Suppressor macrophage treated with lipopolysaccharide for 1 hour (primary cell): ENCODE results near the gene HRG.
"Not testable (repeated sequence)": the region's sequence is repeated elsewhere in the genome, so short reads cannot be mapped to it uniquely, and the experiment has no call there.

ENCODE experiments used
- DNase-seq, 3 donors: peaks; one replicate each; pipeline ENCODE4 v3.0.0-alpha.2; 2020 to 2022

The HRG gene, protein sequence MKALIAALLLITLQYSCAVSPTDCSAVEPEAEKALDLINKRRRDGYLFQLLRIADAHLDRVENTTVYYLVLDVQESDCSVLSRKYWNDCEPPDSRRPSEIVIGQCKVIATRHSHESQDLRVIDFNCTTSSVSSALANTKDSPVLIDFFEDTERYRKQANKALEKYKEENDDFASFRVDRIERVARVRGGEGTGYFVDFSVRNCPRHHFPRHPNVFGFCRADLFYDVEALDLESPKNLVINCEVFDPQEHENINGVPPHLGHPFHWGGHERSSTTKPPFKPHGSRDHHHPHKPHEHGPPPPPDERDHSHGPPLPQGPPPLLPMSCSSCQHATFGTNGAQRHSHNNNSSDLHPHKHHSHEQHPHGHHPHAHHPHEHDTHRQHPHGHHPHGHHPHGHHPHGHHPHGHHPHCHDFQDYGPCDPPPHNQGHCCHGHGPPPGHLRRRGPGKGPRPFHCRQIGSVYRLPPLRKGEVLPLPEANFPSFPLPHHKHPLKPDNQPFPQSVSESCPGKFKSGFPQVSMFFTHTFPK

DNA sequence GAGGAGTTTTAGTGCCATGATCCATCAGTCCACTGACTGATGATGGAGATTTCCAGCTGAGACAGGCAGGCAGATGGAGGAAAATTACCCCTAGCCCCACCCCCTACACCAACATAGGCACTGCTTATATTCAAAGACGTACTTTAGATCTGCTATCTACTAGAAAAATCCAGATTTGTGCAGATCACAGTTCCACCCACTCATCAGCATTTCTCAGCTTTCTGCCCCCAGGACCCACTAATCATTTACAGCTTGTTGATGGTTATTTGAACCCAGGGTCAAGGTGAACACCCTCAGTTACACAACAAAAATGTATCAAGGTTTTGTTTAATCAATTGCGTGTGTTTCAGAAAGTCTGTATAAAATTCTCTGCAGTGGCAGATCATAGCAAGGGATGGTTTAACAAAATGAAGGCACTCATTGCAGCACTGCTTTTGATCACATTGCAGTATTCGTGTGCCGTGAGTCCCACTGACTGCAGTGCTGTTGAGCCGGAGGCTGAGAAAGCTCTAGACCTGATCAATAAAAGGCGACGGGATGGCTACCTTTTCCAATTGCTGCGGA, at the start of gene HRG:
TSS of gene HRG (plus strand) at position 390 of the 564 bp plus-strand sequence. CDS start at position 408, 18 bp downstream.
- DNase-seq, result no peak

DNA sequence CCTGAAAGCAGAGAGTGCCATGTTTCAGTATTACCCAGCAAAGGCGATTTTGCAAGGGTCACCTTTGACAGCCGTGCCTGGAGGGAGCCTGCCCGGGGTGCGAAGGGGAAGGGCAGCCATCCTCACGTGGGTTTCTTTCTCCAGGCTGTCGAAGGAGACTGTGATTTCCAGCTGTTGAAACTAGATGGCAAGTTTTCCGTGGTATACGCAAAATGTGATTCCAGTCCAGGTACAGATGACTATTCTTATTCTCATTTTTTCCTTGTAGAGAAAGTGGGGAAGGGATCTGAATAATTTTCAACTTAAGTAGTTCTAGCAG, 49.6 kb upstream of the HRG start:
- no peak for DNase-seq

DNA sequence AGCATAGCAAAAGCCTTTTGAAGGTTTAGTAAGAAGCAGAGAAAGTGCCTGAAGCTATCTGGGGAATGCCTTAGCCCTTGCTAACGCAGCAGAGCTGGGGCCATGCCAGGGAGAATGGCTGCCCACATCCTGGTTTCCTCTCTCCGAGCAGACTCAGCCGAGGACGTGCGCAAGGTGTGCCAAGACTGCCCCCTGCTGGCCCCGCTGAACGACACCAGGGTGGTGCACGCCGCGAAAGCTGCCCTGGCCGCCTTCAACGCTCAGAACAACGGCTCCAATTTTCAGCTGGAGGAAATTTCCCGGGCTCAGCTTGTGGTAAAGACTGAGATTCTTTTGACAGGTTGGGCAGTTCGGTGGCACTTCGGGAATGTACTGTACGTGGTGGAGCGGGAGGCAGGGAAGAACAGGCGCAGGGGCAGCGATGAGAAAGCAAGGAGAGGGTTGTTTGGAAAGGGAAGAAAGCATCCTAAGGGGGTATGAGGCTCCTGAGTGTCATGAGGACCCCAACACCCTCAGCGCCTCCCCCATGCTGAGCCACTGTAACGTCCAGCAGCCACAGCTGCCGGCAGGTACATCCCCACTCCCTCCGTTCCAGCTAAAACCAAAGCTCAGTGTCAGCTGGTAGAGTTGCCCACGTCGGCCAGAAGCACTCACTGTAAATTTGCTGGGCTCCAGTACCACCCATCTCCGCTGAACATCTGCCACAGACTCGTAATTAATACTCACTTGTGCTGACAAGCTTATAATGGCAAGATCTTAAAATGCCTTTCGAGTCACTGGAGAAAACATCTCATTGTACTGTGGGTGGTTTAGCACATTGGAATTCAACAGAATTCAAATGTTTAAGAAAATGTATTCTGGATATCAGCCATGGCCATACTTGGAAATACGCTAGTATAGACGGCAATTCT, 48.5 kb upstream of the HRG start:
- peak; percentile 87 to 93 (median 89) for DNase-seq

DNA sequence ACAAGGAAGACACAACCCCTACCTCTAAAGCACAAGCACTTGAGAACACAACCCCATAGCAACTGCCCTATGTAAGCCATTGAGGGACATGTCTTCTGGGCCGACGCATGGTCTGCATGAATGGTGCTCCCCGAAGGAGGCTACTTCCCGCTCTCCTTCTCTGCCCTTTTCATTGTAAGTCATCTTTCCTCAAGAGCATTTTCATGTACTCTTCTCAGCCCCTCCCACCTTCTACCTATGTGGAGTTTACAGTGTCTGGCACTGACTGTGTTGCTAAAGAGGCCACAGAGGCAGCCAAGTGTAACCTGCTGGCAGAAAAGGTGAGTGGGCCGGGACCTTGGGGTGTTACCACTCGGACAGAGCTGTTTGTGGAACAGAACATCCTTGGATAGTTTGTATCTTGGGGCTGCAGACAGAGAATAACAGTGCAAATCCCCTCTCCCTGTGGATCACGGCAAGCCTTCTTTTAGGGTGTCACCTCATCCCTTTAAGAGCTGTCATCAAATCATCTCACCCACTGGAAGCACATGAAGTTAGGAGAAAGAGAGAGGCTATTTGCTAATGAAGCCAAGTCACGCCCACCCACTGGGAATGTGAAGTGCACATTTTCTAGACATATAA, 47.4 kb upstream of the HRG start:
- no peak for DNase-seq

DNA sequence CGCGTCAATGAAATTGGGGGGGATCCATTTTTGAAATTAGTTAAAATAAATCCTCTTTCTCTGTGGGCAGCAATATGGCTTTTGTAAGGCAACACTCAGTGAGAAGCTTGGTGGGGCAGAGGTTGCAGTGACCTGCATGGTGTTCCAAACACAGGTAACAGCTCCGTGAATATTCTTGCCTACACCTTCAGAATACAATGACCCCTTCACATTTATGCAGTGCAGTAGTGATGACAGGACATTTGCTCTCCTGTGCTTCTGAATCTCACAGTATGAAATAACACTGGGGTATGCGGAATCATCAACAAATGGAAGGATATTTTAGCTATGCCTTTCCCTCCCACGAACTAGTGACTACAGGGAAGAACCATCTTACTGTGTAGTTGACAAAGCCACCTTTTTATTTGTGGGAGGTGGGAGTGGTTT, 46.0 kb upstream of the HRG start:
- DNase-seq, result no peak

DNA sequence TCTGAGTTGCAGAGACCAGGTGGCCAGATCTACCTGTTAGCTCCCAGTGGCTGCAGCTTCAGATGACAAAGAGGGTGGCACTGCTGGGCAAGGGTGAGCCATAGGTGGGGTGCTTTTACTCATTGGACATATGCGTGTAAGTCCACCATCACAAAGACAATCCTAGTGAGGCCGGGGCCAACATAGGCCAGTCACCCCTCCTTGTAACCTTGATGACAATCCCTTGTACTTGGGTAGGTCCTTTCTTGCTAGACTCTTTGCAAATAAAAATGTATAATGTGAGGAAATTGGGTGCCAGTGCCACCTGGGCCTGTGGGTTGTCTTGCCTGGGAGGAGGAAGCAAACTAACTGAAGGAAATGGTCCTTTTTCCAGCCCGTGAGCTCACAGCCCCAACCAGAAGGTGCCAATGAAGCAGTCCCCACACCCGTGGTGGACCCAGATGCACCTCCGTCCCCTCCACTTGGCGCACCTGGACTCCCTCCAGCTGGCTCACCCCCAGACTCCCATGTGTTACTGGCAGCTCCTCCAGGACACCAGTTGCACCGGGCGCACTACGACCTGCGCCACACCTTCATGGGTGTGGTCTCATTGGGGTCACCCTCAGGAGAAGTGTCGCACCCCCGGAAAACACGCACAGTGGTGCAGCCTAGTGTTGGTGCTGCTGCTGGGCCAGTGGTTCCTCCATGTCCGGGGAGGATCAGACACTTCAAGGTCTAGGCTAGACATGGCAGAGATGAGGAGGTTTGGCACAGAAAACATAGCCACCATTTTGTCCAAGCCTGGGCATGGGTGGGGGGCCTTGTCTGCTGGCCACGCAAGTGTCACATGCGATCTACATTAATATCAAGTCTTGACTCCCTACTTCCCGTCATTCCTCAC, 45.4 kb upstream of the HRG start:
- no peak for DNase-seq

DNA sequence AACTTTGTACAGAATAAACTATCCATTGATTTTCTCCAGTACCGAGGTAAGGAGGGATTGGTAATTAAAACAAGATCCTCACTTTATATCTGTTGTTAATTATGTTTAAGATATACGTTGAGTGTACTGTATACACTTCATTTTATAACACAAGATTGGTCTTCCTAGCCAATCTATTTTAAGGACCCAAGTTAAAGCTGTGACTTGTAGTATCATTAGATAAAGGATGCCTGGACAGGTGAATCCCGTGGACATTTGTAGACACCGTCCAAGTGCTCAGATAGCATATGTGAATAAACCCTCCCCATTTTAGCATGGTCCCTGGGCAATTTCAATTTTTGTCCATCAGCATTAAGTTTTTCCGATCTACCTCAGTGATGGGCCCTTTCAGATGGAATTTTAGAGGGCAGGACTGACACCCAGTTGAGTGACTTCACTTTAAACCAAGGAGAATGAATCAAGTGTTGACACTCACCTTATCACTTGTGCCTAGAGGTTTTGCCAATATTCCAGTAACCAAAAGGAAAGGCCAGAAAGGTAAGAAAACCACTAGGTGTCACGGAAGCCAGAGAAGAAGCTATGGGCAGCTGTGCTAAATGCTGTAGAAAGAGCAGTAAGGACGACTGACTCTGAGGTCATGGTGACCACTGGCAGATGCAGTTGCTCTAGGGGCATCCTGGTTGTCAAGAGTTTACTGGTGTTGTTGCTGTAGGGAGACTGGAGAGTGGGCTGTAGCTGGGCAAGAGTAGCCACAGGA, 43.7 kb upstream of the HRG start:
- DNase-seq, result no peak

DNA sequence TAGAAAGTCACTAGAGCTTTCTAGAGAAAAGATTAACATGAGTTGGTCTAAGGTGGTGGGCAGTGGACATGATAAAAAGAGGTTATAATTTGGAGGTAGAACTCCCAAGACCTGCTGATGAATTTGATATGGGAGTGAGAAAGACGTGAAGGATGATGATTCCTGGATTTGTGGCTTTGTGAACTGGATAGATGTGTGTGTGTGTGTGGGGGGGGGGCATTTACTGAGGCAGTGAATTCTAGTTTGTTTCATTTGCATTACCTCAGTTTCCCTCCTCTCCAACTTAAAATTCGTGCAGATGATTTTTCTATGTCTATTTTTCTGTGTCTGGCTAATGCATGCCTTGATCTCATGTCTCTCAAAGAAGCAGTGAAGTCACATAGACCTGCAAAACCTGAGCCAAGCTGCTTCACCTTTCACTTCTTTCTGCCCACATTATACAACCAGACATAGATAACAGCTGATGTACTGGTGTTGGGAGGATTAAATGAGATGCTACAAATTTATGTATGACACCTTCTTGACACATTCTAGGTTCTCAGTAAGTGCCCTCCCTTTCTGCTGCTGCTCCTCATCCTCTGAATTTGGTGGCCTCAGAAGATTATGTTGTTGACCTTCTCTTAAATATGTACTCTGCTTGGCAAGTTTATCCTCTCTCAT, 43.0 kb upstream of the HRG start:
- DNase-seq, result no peak

DNA sequence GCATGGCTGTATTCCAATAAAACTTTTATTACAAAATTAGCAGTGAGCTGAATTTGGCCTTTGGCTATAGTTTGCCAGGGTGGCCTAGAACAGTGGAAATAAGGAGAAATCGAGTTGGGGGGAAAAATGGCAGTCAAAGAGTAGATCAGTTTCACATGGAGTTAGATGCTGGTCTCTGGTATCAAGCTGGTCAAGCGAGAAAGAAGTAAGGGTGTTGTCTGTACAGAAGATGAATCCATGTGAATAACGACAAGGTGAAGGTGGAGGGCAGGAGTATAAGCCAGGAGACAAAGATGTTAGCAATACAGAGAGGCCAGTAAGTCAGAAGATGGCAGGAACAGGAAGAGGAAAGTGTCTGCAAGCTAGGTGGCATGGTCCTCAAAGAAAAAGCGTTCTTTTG, 41.2 kb upstream of the HRG start:
- no peak for DNase-seq

DNA sequence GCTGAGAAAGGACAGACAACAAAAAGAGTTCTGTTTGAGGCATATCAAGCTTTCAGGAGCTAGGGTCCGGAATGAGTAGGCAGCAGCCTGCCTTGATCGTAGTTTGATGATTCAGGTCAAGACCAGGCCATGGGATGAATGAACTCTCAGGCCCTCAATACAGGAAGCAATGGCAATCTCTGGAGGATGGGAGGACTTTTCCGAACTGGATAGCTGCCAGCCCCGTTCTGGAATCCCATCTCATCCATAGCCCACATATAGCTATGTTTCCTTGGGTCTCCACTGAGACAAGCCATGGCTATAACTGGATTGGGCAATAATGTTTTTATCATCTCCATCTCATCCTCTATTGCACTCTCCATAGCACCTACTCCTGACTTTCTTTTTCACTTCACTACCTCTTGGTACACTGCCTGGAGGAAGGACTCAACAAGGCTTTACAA, 40.2 kb upstream of the HRG start:
- DNase-seq, result no peak

DNA sequence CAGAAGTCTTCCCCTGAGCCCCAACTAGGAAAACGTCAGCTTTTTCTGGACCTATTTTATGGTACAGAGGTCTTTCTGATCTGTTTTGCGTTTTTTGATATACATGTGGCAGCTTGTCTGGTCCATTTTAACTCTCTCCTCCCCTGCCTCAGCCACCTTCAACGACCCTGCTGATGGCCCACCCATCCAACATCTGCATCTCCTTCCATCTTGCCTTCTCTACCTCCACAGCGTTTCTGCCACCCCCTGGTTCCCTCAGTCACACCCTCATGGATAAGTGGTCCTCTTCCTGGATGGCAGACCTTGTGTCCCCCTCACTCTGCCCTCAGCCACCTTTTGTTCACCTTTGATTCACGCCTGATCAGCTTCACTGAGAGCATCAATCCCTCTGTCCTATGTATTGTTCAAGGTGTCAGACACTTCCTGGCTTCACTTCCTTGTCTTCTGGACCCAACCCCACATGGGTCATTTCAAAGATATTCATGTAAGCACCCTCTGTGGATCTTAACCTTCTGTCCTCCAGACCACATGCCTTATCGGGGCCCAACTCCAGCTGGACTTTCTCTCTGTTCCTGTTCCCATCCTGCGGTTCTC, 39.5 kb upstream of the HRG start:
- no peak for DNase-seq

DNA sequence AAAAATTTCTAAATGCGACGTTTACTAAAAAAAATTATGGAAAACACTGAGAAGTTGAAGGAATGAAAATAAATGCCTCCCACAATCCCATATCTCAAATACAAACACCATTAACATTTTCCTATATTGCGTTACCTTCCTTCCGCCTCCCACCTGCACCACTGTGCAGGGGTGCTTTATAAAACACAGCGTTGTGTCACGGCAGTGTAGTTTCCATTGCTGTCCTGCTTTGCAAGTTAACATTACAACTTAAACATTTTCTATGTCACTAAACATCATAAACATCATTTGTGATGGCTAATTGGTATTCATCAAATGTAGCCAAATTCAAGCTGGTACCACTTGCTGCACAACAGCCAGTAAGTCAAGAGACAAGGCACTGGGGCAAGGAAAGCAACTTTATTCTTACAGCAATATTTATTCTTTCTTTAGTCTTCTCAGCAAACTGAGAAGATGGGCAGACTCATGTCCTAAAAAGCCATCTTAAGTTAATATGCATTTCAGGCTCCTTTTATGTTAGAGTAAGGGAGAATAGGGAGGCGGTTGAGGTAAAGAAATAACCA, 37.9 kb upstream of the HRG start:
- DNase-seq, result no peak

DNA sequence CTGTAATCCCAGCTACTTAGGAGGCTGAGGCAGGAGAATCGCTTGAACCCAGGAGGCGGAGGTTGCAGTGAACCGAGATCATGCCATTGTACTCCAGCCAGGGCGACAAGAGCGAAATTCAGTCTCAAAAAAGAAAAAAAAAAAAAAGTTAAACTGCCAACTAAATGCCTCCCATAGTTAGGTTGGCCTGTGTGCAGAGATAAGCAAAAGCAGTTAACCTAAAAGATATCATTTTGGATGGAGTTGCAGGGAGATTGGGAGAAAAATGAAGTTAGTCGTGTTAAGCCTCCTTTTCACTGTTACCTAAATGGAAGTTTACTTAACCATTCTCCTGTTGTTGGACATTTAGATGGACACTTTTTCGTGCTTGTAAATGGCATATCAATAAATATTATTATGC, 37.1 kb upstream of the HRG start:
- DNase-seq, result no peak

DNA sequence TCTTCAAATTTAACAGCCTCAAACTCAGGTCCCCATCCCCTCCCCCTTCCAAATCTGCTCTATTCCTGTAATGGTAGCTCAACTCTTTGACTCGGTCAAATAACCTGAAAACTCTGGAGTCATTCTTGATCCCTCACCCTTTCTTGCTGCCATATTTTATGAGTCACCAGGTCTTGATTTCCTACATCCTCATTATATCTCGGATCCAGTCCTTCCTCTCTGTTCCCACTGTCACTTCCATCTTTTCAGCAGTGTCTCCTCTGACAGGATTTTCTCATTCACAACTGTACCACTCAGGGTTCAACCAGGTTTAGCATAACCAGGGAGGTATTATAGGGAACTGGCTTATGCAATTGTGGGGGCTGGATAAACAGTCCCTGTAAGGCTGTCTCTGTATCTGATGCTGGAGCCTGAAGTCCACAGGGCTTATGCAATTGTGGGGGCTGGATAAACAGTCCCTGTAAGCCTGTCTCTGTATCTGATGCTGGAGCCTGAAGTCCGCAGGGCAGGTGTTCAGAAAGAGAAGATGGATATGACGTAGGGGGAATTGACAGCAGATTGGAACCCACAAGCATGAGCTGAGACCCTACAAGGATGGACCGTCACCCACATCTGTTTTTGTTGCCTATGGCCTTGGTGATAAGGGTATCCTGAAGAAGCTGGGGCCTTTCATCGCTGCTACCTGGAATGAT, 34.7 kb upstream of the HRG start:
- DNase-seq, result peak in 1 of 3 donors; percentile 6

DNA sequence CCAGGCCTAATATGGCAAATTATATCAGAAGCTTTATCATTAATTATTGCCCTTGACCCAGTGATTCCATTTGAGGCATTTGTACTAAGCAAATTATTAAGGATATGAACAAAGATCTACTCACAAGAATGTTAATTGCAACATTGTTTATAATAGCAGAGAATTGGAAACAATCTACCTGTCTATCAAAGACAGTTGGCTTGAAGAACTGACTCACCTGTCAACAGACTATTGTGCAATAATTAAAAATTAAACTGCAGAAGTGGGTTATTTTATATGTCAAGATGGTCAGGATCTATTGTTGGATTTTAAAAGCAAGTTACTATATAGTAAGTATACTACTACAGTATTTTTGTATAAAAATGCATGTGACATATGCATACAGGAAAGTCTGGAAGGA, 32.3 kb upstream of the HRG start:
- DNase-seq, result no peak

DNA sequence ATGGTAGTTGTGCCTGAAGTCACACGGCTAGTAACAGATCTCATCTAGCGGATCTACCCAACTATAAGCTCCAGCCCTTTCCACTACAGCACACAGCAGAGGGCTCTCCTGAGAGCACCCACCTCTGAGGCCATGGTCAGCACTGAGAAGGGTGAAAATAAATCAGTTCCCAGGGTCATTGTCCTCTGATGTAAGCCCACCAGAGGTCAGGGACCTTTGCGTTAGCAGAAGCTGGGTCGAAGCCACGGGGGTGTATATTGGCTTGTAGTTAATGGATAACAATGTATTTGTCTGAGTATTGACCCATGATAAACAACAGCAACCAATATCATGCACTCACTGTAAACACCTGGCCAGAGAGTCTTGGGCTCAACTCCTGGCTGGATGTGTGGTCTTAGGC, 31.6 kb upstream of the HRG start:
- not testable (repeated sequence) for DNase-seq

DNA sequence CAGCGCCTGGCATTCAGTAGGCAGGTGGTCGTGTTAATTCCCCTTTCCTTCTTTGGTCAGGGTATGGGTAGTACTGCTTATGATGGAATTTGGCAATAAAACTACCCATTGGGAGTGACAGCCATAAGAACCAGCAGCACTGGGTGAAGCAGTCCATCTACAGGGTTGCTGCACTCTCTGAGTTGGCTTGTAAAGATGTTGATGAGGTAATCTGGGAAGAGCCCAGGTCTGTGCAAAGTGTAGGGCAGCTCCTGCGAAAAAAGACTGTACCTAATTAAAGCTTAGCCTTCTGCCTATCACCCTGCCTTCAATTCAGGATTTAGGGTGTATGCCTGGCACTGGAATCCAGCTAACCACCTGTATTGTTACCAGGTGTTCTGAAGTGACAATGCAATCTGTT, 30.3 kb upstream of the HRG start:
- no peak for DNase-seq

DNA sequence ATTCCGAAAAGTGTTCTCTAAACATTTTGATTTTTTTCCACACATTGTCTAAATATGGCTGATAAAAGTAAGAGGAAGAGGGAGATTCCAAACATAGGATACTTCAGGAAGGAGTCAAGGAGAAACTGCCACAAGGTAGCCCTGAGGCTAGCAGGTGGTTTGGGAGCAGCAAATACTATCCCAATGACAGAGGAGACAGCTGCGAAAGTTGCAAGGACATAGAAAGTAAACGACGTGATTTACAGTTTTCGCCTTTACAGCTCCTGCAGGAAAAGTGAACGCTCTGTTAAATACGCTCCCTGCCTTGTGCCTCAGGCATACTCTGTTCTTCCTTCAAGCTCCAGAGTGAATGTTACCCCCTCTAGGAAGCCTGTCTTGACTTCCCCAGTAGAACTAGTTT, 29.3 kb upstream of the HRG start:
- peak in 1 of 3 donors; percentile 13 for DNase-seq

DNA sequence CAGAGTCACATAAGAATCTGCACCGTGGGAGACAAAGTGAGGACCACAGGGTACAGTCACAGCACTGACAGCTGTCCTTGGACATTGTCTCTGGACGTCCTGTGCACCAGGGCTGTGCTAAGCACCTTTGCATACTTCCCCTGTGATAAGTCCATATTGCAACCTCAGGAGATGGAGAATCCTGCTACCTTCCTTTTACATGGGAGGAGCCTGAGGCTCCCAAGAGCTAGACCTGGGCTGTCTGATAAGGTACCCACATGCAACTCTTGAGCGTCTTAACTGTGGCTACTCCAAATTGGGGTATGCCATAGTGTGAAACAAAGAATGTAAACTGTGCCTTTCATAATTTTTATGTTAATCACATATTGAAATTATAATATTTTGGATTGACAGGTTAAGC, 28.1 kb upstream of the HRG start:
- DNase-seq, result no peak
